Hippocampal formation (tissue), 2 donors: Measurements from ENCODE around the gene LAMA2.

Experiments used
- DNase-seq, 2 donors: peaks; one replicate each; lab custom pipeline; 2025; lab: John Stamatoyannopoulos, UW

LAMA2 gene

DNA sequence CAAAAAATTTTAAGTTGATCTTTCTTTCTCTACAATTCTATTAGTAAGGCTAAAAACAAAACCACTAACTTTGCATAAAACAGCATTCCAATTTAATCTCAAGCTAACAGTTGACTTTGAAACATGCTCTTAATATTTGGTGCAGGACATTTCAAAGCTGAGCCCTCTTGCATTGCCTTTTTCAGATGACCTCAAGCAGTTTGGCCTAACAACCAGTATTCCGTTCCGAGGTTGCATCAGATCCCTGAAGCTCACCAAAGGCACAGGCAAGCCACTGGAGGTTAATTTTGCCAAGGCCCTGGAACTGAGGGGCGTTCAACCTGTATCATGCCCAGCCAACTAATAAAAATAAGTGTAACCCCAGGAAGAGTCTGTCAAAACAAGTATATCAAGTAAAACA is 633.1 kb downstream of the LAMA2 start:
- no peak for DNase-seq

DNA sequence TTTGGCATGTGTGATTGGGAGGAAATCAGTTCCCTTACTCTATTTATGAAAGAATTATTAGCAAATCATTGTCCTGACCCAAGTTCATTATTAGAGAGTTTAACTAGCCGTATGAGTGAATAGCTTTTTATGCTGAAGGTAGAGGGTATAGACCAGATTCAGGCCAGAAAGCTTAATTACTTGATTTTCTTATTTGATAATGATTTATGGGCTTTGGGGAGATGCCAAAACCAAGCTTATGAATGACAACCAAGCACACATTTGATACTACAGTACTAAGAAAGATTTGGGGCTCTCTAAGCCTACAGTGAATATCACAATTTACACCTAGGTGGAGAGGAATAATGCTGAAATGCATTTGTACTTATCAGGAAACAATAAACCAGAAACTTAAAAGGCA is 633.8 kb downstream of the LAMA2 start:
- no peak for DNase-seq

DNA sequence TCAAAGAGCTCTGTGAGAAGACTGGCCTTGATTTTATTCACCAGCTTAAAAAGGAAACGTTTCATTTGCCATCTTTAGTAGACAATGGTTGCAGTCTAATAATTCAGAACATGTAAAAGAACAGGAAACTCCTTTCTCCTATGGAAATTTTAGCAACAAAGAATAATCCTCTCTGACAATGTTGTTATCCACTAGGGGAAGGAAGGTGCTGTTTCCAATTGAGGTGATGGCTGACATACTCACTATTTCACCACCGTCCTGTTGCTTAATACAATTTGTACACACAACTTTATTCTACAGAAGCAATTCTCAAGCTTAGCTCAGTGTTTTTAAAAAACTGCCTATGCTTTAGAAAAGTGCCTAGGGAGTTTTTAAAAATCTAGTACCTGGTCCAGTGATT is 634.4 kb downstream of the LAMA2 start:
- no peak for DNase-seq

DNA sequence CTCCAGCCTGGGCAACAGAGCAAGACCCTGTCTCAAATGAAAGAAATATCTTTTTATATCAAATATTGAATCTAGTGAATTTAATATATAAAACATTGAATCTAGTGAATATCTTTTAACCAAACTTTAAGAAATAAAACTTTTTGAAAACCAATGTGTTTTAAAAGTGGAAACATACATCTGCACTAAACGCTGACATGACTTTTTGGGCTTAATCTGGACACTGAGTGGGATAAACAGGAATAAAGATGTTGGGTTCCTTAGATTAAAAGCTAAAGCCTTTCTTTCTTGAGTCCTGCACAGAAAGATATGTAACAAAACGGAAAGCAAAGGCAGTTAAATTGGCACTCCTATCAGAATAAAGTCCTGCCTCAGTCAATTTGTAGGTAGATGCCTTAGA is 636.8 kb downstream of the LAMA2 start:
- DNase-seq = no peak

DNA sequence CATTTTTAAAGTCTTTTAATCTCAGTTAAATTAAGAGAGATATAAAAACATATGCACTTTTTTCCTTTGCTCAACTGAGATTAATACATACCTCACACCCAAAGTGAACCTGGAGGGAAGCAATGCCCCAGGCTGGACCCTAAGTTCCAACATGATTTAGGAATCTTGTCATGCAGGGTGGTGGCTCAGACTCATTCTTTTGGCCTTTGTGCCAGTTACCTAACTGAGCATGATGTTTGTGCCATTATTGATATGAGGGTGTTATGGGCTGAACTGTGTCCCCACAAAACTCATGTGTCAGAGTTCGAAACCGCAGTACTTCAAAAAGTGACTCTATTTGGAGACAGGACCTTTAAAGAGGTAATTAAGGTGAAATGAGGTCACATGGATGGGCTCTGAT is 639.0 kb downstream of the LAMA2 start:
- DNase-seq = no peak

DNA sequence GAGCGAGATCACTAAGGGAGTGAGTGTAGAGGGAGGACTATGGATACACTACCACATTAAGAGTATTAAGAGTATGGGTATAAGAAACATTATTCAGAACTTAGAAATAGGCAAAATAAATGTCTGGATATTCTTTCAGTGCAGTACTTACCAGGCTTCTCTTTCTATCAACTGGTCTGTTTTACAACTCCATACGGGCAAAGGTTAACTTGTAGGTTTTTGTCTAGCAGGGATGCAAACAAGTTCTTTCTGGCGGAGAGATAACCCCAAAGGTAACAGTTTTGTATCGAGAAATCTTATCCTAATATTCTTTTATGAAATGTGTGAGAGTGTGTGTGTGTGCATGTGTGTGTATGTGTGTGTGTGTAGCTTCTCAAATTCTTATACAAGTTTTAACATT is 640.9 kb downstream of the LAMA2 start:
- no peak for DNase-seq

DNA sequence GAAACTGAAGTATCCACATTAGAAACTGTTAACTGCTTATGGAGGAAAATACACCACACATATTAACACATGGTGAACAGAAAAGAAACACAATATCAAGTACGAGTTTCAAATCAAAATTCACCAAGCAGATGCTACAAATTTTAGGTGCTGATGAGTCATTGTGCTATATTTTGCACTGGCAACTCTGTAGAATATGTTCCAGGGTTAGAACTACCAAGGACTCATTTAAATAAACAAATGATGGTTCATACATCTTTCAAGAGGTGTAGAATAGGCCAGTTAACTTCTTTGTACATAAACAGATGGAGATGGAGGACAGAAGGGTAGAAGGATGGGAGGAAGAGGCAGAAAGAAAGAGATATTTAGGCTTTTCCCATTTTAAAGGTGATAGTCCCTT is 642.1 kb downstream of the LAMA2 start:
- DNase-seq = no peak

DNA sequence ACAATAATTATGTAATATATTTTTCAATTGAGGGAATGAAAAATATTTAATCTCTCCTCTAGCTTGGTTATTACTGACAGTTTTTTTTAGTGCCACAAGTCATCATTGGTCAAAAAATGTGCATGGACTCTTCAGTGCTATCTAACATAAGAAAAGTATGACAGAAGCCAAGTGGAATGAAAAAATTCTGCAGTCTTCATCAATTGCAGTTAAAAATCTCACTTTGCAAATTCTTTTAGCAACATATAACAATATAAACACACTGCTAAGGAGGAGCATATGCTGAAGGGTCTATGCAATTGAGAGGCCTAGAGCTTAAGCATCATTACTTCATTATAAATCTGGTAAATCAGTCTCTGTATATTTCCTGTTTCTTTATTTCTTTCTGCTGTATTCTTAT is 652.0 kb downstream of the LAMA2 start:
- no peak for DNase-seq

DNA sequence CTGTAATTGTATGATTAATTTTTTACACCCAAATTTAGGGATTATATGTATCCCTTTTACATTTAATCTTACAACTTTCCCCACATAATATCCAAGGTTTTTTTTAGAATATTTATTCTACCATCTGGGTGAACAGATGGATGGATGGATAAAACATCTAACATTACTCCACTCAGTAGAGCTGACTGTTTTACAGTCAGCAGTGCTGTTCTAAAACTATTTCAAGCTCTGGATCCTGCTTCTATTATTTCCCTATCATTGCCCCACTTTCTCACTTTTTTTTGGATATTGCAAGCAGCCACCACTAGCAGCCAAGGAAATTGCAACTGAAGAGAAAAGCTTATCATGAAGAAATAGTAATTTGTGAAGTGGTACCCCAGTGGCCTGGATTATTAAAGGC is 653.3 kb downstream of the LAMA2 start:
- DNase-seq = peak in 1 of 2 donors; percentile 39

DNA sequence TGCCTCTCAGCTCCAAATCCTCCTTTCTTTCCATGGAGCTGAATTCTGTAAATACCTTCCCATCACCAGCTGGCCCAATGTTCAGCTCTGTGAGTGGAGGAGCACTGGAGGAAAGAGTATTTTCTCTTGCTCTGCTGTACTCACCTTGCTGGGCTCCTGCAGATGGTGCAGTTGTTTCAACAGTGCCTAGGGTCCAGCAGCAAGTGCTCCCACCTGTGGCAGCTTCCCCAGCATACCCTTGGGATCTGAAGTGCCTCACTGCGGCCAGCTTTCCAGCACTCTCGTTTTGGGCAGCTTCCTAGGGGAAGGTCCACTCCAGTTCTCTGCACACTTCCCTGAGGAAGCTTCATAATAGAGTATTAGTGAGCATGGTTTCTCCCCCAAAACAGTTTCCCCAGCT is 656.1 kb downstream of the LAMA2 start:
- DNase-seq = no peak

DNA sequence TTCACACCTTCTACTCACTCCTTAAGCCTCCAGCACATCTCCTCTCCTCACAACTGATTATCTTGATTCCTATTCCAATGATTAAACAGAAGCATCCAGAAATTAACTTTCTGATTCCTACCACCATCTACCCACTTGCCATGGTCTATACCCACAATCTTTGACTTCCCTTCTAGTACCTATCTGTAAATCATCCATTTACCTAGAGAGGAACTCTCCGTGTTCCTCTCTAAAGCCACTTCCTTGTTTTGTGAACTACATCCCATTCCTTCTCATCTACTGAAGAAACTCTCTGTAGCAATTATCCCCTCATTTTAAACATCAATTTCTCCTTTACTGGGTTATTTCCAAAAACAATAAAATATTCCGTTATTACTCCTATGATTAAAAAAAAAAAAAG is 659.8 kb downstream of the LAMA2 start:
- no peak for DNase-seq

DNA sequence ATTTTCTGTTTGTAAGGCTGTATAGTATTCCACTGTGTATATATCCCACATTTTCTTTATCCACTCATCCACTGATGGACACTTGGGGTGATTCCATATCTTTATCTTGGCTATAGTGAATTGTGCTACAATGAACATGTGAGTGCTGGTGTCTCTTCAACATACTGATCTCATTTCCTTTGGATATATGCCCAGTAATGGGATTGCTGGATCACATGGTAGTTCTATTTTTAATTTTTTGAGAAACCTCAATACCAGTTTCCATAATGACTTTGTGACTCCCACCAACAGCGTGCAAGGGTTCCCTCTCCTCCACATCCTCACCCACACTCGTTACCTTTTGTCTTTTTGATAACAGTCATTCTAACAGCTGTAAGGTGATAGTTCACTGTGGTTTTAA is 661.0 kb downstream of the LAMA2 start:
- DNase-seq = no peak

DNA sequence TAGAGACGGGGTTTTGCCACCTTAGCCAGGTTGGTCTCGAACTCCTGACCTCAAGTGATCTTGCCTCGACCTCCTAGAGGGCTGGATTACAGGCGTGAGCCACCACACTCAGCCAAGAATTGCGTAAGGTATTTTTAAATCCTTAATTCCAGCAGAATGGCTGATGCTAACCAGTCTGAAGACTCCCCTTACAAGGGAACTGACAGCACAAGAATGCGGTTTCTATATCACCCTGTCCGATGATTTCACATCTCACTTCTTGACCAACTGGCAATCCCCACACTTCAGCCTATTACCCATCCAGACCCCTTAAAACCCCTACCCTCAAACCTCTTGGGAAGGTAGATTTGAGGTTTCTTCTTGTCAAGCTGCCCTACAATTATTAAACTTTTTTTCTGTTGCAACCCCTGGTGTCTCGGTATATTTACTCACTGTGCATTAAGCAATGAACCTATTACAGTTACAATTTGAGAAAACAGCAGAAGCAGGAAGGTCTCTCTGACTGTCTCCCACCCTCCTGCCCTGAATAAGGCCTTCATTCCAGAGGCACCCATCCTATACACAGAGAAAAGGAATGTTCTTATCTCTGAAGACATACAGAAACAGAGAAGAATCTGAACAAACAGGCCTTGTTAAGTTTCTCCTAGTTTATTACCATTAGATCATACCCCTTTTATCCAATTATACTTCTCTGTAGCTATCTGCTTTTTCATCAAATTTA is 662.1 kb downstream of the LAMA2 start:
- DNase-seq = no peak

DNA sequence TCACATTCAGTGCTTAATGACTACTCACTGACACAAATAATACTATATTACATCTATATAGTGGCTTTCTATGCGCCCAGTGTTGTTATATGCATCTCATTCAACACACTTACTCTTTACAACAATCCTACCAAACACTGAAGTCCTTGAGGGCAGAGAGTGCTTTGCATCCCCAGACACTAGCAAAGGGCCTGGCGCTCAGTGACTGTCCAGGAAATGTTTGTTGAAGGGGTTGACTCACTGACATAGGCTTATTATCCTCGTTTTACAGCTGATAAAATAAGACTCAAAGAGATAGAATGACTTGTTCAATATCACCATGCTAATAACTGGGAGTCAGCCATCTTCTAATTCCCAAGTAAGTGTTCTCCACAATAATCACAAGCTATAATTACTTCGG is 663.8 kb downstream of the LAMA2 start:
- DNase-seq = no peak

DNA sequence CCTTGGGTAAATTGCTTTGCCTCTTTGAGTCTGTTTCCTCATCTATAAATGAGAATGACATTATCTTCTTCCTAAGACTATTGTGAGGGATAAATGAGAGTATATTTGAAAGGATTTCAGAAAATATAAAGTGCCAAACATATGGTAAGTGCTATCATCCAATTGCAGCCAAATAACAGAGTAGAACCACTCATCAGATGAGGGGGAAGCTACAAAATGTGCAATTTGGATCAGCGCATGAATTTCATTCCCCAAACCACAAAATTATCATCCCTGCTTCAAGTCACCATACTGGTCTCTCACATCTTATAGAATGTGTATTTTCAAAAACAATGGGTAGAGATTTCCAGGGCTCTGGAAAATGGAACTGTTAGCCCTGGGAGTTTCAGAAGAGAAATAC is 668.5 kb downstream of the LAMA2 start:
- DNase-seq = peak in 1 of 2 donors; percentile 37

DNA sequence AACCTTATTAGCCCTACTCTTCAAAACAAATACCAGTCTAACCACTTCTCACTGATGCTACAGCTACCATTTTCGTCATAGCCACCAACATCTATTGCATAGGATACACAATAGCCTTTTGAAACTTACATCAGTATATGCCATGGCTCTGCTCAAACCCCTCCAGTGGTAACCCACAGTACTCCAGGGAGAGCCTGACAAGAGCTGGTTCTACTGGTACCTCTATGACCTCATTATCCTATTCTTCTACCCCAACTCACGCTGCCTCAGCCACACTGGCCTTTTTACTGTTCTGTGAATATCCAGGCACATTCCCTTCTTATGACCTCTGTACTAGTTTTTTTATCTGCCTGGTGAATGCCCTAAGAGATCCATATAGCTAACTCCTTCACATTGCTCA is 669.5 kb downstream of the LAMA2 start:
- DNase-seq = no peak

DNA sequence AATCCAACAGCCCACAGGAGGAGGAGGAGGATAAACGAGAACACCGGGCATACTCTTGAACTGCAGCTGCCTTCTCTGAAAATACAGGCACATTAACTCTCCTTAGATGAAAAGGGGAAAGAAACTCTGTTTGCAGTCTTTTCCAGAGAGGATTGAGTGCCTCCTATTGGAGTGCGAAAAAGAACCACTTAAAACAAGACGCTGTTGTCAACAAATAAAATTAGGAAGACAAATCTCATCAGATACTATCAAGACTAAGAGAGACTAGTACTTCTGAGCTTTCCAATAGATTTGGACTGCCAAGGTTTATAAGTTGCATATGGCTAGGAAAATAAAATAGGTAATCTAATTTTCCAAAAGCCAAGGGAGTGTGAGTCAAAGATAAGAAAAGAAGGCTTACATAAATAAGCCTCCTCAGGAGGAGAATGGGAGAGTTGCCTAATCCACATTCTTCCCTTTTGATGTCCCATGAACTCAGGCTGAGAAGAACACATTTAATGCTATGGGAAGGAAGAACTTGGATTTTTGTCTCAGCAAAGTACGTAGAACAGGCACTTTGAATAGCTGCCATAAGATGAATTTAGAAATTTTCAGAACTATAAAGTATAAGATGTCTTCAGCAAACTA is 672.4 kb downstream of the LAMA2 start:
- no peak for DNase-seq

DNA sequence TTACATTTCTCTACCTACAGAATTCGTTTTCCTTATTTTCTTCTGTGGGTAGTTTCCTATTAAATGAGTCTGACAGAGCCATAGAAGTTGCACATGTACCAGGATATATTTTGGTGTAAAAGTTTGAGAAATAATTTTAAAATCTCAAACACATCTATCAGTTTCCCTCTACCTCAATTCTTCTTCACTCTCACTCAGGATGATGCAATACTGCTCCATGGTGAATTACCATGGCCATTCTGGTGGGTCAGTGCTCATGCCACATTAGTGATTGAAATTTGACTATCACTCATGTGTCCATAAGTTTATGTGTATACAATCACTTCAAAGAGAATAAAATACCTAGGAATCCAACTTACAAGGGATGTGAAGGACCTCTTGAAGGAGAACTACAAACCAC is 675.3 kb downstream of the LAMA2 start:
- DNase-seq = no peak

DNA sequence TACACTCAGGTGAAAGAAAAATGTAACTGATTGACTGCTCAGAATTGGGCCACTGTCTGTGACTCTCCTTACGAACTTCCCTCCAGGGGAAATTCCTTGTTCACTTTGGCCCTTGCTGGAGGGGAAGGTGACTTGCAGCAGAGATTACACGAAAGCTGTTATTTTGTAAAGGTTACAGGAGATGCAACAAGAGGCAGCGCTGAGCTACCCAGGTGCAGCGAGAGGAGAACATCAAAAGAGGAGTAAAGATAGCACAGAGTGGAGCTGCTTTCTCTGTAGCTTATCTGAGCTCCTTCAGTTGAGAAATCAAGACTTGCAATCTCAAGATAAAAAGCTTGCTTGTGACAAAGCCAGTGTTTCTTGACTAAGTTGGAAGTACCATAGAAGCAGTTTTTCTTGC is 682.4 kb downstream of the LAMA2 start:
- DNase-seq = no peak

DNA sequence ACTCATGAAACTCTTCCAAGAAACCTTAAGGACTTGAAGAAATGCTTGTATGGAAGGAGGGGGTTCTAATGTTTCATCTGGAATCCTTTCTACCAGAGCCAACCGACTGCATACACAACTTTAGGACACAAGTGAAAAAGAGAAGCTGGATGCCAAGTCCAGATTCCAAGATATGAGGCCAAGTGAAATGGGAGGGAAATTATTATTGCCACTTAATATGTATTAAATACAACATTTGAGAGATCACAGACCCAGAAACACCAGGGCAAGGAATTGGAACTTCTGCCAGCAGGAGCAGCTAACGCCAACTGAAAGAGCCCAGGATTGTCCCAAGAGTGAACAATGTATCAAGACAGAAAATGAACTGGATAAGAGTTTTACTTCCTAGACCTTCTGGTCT is 682.9 kb downstream of the LAMA2 start:
- DNase-seq = no peak
